CD4-positive, alpha-beta T cell treated with Interleukin-4 for 1 hour (primary cell): ENCODE measurements around the gene TMPRSS7.
A peak's percentile ranks its signal among the peaks of the same experiment; 100 is the strongest.
"Not testable (repeated sequence)": the region's sequence is repeated elsewhere in the genome, so short reads cannot be mapped to it uniquely, and the experiment has no call there.

Experiments used
- DNase-seq, 2 donors: peaks; one replicate each; pipeline ENCODE4 v3.0.0-alpha.2; 2020 to 2022

Gene TMPRSS7

DNA sequence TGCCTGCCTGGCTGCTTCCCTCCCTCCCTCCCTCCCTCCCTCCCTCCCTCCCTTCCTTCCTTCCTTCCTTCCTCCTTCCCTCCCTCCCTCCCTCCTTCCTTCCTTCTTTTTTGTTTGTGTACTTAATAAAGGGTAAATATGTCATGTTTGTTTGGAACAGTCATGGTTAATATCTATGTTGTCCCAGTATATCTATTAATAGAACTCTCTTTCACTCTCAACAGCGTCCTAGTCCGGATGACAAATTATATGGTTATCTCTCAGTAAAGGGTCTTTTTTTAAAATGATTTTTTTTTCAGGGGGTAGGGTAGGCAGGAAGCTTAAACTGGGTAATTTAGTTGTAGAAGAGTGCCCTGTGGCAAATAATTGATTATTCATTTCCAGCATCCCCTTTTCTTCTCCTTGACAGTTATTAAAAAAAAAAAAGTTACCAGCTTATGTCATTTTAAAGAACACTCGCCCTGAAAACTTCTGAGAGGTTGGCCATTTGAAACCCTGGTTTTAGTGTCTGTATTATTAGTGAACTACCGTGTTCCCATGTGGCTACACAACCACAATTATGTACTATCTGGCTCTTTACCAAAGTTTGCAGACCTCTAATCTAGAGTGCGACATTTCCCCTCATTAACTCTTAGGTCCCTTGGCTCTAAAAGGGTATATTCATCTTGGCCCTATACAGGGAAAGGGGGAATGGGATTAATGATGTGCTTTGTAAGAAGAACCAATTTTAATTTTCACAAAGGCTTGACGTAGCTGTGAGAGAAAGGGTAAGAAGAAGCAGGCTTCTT is 22.1 kb upstream of the TMPRSS7 start:
- DNase-seq: no peak

DNA sequence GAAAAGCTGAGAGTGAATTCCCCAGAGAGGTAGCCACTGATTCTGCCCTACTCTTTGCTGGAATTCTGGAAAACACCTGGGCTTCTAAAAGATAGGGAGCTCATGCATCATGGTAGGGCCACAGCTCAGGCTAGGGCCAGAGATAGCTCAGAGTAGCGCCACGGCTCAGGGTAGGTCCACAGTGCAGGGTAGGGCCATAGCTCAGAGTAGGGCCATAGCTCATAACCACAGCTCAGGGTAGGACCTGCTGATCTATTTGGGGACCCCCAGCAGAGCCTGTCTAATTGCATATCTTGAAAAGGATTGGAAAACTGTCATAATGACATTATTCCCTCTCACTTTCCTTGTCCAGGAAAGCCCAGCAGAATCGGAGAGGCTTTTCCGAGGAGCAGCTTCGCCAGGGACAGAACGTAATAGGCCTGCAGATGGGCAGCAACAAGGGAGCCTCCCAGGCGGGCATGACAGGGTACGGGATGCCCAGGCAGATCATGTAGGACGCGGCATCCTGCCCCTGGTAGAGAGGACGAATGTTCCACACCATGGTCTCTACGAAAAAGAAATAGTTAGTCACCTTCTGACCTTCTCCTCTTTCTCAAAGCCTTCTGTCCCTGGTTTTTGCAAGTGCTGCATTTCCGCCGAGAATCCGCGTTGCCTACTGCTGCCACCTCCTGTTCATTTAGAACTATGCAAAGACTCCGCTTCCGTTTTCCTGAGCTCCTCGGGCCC is 21.3 kb upstream of the TMPRSS7 start:
- DNase-seq: peak; percentile 51 to 63

DNA sequence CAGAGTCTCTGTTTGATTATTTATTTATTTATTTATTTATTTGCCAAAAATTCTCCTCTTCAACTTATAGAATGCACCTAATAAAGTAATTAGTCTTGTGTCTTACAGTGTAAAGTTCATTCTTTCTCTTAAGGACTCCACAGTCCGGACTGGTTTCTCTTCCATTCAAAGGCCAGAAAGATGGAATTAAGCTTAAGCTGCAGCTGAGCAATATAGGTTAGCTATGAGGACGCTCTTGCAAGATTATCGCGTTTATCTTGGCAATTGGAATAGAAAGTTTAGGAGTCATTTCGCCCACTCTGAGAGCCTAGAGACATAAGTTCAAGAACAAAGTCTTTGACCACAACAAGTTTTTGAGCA is 20.8 kb upstream of the TMPRSS7 start:
- no peak for DNase-seq

DNA sequence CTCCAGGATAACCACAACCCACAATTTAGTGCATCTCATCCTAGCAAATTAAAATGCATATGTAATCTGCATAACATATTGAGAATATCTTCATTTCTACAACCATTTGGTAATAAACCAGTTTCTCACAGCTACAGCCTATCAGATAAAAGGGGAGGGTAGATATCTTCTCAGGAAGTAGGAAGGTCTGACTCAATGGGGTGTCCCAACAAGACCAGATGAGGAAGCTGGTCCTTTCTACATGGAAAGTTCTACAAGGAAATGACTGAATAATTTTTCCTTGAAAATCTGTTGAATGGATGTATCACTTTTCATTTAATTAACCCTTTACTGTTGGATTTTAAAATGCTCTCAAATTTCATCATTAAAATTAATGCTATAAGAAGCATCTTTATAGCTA is 17.4 kb upstream of the TMPRSS7 start:
- DNase-seq: no peak

DNA sequence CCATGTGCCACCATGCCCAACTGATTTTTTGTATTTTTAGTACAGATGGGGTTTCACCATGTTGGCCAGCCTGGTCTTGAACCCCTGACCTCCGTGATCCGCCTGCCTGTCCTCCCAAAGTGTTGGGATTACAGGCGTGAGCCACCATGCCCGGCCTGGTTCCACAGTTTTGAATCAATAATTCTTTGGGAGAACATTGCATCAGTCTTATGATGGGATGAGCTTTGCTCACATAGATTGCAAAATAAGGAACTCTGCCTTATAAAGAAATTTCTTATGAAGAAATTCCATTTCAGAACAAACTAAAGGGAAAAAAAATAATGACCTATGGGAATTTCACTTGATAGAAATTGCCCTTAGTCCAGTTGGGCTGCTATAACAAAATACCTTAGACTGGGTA is 15.8 kb upstream of the TMPRSS7 start:
- no peak for DNase-seq

DNA sequence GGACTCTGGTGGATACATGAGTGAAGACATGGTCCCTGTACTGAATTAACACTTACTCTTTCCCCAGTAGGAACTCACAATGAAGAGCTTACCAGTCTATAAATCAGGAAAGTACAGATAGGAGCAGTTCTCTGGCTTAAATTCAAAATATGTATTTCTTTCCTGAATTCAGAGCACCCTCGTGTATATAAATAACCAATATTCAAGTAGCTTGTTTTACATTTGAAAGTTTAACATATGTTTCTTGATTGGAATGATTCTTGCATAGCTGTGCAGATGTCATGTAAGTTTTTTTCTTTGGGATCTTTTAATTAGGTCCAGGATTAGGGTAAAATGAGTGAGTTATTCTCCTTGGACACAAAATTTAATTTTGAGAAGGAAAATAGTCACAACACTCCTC is 14.8 kb upstream of the TMPRSS7 start:
- no peak for DNase-seq

DNA sequence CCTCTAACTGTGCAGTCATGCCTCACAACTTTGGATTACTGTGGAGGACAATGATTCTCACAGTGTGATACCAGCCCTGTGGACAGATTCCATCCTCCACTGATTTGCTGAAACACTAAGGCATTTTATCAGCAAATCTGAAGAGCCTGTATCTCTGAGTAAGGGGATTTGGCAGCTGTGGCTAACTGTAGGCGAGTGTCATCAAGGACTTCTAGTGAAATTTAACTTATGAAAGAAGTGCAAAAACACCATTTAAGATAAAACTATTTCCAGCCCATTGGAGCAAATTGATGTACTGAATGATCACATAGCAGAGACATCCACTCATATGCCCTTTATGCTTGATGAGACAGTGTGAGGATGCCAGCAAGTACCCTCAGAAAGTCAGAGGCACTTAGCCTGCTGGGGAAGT is 13.9 kb upstream of the TMPRSS7 start:
- no peak for DNase-seq

DNA sequence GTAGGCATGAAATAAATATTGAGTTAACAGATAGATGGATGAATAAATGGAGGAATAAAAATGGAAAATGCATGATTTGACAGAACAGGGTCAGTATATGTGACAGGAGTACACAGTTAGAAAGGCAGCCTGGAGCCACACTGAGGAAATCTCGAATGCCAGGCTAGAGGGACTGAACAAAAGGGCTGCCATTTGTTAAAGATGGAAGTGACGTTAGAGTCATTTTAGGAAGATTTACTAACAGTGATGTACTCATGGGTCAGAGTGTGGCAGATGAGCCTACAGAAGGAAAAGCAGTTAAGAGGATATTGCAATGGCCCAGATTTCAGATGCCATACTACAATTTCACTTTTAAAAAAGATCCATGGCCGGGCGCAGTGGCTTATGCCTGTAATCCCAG is 7.4 kb upstream of the TMPRSS7 start:
- no peak for DNase-seq

DNA sequence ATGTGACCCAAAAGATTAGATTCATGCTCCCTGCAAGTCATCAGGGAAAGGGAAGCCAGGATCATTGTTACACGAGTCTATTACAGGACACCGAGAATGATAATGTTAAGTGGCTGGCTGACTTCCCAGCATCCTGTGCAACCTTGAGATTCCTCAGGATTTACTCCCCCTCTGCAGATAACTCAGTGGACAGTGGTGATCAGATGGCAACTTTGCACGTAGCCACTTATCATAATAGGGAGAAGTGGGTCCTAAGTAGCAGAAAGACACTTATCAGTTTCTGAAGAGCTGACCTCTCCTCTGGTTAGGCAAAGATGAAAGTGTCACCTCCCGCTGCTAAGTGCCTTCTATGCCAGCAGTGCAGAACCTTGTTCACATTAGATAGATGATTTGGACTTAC is 6.7 kb upstream of the TMPRSS7 start:
- DNase-seq: no peak

DNA sequence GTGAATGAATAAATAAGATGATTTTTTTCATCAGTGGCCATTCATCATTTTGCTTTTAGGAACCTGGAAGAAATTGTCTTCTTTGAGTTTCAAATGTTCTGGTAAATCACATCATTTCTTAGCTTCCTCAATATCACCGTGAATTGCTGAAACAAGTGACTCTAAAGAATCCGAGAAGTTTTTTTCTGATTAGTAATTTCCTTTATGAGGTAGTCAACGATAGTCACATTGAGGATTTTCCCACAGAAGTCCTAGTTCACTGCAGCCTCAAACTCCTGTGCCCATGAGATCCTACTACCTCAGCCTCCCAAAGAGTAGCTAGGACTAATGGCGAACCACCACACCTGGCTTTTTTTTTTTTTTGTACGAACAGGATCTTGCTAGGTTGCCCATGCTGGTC is 3.6 kb upstream of the TMPRSS7 start:
- DNase-seq: no peak

DNA sequence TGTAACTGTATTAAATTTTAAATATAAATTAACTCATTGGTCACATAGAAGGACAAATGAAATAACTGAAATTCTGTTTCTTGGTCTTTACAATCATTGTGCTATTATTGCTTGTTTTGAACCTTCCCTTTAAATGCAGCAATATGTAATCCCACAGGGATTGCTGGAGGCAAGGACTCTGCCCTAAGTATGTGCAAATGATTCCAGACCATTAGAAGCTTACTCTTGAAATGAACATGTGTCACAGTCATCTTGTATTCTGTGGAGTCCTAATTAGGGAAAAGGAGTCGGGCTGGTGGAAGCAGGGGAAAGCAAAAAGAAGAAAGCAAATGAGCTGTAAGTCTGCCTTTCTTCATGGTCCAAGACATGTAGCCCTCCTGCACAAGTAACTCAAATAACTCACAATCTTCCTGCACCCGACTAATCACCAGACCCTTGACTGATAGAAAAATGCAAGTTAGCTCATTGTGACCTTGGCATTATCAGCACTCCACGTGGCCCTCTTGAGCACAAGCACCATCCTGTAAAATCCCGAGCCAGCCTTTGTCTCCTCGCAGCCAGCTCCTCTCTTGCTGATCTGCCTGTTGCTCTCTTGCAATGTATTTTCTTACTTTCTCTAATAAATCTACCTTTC is 2.3 kb upstream of the TMPRSS7 start:
- no peak for DNase-seq

DNA sequence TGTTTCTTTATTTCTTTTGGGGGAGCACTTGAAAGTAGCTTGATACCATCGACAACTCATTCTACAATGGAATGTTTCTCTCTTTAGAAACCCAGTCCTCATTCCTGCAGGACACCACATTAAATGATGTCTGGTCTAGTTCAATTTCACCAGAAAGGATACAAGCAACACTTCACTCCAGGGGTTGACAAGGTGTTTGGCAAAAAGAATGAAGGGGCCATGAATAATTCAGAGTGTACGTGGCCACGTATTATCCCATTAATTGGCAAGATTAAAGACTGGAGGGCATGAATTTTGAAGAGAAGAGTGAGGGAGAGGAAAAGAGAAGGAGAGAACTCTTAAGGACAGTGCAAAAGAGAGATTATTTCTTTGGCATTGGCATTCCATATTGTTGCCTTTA is 705 bp downstream of the TMPRSS7 start:
- DNase-seq: no peak

DNA sequence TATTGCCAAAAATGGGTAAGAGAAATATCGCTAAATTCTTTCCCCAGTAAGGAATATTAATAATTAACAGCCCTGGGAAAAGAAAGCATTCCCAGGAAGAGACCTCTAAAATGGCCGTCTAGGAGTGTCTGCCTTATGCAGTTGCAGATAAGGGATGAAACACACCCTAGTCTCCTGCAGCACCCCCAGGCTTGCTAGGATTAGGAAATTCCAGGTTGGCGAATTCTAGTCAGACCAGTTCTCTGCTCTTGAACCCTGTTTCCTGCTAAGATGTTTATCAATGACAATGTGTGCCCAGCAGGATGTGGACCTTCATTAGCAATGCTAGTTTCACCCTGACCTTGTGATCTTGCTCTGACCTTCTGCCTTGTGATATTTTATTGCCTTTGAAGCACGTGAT is 2.7 kb downstream of the TMPRSS7 start:
- not testable (repeated sequence) for DNase-seq

DNA sequence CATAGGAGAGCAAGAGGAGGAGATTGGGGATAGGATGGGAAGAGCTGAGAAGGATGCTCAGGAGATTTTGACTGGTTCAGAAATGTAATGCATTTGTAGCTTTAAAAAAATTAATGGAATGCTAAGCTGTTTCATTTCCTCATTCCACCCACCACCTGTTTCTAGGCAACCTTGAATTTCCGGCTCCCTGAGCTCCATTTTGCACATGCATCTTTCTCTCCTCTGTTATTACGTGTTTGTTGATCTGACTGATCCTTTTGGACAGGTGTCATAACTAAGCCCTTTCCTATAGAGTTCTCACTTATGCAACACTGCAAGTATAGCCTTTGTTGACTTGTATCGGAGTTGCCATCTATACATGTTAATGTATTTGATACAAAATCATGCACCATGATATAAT is 4.3 kb downstream of the TMPRSS7 start:
- no peak for DNase-seq

DNA sequence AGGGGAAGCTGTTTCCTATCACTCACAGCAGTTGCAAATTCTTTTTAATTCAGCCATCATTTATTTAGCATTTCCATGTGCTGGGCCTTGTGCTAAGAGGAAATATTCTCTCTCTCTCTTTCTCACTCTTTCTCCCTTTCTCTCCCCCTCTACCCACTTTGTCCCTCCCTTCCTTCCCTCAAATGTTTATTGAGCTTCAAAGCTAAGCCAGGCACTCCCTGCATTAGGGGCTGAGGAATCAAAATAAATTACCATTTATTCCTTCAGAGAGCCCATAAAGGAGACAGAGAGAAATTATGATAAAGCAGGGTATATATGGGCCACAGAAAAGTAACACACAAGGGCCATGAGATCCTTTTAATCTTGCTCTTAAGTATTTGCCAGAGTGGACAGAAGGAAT is 6.8 kb downstream of the TMPRSS7 start:
- DNase-seq: no peak

DNA sequence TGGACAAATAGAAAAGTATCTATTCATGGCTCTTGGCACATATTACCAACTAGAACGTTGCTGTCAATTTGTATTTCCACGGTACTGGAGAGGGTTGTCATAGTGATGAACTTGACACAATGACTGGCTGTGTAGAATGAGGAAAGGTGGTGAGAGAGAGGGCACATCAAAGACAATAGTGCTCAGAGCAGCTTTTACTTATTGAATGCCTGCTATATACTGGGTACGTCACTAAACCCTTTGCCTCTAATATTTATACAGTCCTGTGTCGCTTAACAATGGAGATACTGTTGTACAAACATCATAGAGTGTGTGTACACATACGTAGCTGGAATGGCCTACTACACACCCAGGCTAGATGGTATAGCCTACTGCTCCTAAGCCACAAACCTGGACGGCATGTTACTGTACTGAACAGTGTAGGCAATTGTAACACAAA is 8.3 kb downstream of the TMPRSS7 start:
- no peak for DNase-seq

DNA sequence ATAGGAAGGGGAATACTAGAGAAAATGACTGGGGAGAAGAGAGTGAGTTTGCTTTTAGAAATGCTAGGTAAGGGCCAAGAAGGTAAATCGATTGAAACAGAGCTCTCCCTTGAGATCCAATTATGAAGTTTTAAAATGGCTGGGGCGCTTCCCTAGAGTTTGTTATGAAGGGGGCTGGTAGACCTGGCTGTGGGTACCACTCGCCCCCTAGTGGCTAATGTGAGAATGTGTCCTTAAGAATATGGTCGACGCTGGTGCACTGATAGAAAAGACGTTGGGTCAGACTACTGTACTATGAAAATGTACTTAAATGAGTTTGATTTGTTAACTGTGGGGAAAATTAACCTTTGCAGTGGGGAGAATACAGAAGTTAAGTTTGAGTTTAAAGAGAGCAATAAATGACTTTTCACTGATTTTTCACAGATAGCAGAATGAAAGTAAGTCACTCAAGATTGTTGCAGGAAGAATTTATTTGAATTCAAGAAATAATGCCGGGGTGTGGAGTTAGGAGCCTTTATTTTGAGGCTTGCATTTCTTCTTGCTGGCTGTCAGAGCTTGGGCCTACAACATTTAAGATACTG is 9.2 kb downstream of the TMPRSS7 start:
- peak; percentile 55 to 67 for DNase-seq

DNA sequence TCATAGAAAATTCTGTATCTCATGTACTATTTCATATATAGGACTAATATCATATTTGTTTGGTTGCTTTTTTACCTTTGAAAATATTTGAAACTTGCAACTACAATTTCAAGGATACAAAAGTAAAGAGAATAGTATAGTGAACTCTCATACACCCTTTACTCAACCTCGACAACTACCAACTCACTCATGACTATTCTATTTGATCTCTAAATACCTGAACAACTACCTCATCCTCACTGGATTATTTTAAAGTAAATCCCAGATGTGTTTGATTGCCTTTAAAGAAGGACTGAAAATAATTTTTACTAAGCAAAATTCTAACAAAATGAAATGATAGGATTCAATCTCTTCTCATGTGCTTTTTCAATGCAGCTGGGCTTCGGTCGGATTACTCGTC is 12.1 kb downstream of the TMPRSS7 start:
- DNase-seq: no peak

DNA sequence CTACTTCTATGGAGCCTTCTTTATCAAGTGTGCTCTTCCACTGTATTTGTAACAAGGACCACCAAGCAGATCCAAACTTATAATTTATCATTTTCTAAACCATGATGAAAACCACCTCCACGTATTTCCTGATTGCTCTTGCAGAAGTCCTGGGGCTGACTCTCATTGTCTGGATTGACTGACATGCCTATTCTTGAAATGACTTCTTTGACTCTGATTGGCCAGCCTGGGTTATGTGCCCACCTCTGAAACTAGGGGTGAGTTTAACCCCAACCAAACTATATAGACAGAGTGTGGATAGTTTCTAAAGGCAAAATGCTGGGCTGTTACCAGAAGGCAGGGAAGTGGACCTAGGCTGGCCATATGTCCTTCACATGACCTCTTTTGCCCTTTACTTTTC is 12.7 kb downstream of the TMPRSS7 start:
- DNase-seq: no peak

DNA sequence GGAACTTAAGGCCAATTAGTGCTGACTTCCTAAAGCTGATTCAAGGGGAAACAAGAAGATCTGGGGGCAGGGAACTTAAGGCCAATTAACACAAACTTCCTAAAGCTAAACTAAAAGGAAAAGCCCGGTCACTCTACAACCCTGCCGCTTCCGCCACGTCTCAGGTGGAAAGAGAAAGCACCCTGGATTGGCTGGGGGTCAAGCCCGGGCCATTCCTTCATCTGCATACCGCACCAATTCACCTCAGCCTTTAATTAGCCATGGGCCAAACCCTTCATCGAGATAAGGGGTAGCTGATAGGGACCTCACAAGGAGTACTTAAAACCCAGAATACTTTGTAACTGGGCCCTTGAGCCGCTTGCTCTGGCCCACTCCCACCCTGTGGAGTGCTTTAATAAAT is 14.4 kb downstream of the TMPRSS7 start:
- no peak for DNase-seq

DNA sequence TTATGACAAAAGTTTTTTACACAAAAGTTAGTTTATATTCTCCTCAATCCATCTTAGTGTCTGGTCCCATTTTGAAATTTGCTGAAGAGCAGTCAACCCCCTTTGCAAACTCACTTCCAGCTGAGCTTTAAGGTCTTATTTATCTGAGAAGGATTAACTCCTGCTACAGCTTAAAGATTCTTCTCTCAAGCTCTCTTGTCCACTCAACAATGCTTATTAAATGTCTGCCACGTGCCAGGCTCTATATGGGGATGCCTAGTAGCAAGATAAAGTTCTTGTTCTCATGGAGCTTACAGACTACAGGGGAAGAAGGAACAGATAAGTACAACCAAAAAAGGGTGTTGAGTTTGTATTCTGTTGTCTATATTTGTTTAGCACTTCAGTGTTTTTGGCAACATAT is 18.7 kb downstream of the TMPRSS7 start:
- no peak for DNase-seq

DNA sequence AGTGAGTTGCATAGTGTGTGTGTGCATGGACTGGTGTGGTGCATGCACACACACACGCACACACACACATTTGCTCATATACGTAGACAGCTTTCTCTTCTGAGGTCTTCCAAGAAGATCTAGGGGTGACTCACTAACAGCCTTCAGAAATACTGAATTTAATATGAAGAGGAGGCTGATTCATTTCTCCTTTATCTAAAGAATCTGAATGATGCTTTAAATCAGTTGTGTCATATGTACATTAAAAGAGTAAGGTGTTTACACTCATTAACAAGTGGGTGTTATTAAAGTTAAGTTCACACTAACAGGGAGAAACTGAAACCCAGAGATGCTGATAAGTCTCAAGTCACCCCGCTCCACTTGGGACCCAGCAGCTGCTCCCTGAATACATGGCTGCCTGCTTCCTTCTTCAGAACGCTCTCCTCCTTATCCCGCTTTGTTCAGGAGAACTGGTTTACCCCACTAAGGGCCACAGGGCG is 22.0 kb downstream of the TMPRSS7 start:
- no peak for DNase-seq

DNA sequence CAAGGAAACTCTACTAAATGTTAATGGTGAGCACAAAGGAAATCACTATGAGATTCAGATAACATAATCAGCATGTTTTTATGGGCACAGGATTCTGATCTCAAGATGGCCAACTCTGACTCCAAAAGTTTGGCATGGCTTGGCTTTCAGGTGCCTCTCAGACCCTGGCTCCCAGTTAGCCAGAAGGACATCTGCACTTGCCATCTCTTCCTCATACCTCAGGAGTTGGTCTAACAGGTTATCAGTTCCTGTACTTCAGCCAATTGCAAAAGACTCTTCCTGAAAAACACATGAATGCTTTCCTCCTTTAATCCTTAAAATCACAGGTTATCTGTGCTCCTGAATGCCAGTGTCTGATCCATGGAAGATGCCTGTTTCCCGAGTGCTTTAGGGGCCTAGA is 25.0 kb downstream of the TMPRSS7 start:
- no peak for DNase-seq

DNA sequence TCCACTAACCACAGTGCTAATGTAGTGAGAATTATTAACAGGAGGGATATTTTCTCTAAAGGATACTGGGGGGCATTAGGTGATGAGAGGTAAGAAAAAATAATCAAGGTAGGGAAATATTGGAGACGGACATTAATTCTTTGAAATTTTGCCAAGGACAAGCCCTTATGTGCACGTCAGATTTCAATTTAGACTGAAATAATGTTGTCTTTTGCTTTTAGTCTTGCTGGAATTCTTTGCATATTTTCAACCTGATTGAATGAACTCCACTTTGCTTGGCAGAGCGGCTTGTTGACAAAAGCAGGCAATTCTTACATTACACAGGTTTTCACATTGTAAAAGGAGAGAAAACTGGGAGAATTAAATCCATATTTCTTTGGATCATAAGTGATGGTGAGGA is 26.6 kb downstream of the TMPRSS7 start:
- no peak for DNase-seq
